ENCODE data around the gene MFAP4.

GRCh38 chr17:19405114-19405513 lies 18.1 kb upstream of the MFAP4 start:
- TF ChIP-seq CTCF (IDR thresholded peaks at IDR 0.05) (no peak), POLR2A (IDR thresholded peaks at IDR 0.05) (no peak)
